ENCODE measurements around the gene ENTPD8.
"Not testable (repeated sequence)": the region's sequence is repeated elsewhere in the genome, so short reads cannot be mapped to it uniquely, and the experiment has no call there.

Gene ENTPD8

DNA sequence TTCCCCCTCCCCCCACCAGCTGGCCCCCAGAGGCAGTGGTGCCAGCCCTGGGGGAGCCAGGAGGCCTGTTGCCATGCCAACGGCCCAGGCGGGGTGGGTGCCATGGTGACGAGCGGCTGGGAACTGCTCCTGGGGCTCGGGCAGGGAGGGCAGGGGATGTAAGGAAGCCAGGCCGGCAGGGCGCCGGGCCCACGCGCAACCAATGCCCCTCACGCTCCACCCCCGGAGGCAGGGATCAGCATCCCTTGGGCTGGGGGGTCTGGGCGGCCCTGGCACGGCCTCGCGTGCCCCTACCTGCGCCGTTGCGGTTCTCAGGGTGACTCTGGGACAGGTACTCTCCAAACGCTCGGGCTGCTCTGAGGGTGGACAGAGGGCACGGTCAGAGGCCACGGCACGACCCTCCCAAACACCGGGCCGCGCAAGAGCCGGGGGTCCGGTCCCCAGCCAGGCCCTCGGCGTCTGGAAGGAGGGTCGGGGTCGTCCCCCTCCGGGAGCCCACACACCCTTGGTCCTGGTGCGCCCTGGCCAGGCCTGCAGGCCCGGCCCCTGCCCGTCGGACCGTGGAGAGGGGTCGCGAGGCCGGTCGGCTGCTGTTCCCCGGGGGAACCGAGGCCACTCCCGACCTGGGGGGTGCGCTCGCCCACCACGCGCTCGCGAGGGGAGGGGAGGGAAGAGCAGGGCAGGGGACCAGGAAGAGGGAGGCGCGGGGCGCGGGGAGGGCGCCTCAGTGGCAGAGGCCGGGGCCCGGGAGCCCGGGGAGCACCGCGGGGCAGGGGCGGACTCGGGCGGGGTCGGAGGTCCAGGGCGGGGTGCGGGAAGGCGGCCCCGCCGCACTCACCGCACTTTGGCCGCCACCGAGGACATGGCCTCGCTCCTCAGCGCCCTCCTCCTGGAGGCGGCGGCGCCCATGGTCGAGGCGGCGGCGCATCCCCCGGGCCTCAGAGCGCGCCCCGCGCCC, 17.3 kb upstream of the ENTPD8 start:
- DNase-seq (ENCODE audit: low read depth in 2 of 2), result no peak

DNA sequence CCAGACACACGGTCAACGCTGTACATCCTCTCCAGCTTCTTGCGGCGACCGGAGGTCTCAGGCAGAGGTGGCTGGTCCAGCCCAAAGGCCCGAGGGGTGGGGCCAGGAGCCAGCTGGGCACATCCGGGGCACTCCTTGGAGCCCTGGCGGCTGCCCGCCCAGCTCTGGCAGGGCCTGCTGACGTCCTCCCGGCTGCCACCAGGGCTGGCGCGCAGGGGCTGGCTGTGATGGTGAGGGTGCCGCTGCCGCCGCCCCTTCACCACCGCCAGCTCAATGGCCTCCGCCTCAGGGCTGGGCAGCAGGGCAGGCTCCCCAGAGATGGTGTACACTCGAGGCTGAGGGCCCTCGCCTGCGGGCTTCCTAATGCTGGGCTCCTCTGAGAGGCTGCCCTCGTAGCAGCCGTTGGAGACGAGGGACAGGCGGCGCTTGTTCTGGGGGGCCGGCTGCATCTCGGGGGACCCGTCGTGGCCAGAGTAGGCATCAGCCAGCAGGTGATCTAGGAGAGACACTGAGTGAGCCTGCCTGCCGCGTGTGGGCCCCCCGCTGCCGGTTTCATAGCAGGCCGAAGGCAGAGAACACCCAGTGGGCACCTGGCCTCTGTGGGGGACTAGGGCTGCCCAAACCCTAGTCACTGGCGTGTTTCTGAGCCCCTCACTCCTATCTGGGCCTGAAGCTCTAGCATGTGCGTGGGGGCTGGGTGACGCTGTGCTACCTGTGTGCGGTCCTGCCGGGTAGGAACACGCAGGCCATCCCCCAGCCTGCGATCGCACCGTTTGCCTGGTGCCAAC, 16.4 kb upstream of the ENTPD8 start:
- DNase-seq (ENCODE audit: low read depth in 2 of 2), result no peak

DNA sequence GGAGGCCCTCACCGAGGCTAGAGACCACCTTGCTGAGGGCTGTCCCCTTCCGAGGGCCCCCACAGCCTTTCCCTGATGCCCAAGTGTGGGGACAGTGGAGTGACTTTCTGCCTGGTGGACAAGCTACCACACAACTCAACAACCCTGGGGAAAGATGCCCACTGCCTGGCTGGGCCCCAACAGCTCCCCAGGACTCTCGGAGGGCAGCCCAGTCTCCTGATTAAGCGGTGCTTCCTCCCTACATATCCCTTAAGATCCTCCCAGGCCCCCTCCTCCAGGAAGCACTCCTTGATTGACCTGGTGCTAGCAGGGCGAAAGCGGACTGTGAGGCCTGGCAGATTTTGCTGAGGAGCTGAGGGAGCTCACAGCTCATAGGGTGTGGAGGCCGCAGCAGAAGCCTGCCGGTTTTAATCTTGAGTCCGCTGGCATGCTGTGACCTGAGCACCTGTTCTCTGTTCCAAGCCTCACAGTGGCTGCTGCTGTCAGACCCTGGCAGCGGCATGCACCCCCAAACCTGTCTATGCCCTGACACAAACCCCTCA, 15.8 kb upstream of the ENTPD8 start:
- no peak for DNase-seq (ENCODE audit: low read depth in 2 of 2)

DNA sequence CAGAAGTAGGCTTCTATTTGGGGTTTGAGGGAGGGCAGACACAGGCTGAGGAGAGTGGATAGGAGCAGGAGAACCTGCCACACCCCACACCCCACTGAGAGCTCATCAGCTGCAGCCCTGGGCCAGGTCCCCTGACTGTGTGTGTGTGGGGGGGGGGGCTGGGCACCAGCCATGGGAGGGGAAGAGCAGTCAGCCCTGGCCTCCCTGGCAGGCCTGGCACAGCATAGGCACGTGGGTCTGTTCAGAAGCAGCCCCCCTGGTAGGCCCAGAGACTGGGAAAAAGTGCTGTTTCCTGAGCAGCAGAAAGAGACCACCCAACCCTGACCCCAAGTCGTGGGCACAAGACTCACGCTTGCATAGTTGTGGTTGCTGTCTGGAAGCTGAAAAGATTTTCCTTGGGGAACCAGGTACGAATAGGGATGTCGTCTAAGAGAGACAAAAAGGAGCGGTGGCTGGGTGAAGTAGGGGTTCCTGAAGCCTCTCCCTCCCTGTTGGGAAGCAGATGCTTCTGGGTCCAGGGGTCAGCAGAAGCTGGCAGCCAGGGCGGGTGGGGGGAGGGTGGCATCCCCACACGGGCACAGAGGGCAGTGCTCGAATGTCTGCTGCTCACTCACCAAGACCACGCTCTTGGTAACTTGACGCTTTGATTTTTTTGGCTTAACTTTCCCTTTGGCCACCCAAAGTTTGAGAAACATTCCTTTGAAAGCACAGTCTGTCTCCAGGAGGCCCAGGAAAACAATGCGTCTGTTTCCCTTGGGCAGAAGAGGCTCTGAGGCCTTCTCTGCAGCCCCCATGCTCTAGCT, 15.1 kb upstream of the ENTPD8 start:
- DNase-seq (ENCODE audit: low read depth in 2 of 2), result no peak

DNA sequence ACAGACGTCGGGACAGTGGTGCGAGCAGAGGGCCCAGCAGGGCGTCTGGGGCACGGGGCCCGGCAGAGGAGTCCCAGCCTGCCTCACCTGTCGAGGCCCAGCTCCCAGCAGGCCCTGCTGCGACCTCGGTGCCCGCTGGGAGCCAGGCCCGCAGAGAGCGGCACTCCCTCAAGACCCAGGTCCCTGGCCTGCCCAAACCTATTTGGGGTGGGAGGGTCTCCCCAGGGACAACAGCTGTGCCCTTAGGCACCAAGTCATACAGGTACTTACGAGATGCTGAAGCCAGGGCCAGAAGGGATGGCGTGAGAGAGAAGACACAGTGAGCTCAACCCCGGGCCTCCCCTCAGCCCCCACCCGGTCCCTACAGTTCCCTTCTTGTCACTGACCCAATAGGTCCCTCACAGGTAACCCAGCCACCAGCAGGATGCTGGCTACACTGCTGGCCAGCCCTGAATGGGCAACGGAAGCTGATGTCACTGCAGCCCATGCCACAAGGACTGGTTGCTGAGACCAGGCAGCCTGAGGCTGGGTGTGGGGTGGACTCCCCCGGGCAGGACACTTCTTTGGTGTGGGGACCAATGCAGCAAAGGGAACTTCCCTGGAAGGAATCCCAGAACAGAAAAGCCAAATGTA, 14.3 kb upstream of the ENTPD8 start:
- DNase-seq (ENCODE audit: low read depth in 2 of 2), result no peak

DNA sequence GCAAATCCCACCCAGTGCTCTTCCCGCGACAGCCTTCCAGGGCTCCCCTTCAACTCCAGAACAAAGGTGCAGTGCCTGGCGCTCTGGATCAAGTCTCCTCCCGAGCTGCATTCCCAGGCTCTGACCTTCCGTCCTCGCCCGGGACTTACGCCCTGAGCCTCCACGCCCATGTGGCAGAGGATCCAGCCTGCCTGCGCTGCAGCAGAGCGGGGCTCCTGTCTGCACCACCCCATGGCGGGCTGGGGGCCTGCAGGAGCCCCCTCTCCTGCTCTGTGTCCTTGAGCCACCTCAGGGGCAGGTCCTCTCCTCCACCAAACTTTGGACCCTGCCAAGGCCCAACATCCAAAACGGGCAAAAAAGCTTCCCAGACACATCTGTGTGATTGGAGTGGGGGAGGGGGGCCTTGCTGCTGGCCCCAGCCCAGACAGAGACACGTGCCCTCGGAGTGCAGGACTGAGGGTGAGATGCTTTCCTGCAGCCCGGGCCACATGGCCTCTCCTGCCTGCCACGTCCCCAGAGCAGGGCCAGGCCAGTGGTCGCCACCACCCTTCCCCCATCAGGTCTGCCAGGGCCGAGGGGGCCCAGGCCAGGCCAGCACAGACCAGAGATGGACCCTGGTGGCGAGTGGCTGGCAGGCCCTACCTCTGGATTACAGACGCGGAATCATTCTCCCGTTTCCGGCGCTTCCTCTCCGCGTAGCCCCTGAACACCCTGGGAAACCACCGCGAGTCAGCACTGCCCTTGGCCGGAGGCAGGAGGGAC, 13.6 kb upstream of the ENTPD8 start:
- no peak for DNase-seq (ENCODE audit: low read depth in 2 of 2)

DNA sequence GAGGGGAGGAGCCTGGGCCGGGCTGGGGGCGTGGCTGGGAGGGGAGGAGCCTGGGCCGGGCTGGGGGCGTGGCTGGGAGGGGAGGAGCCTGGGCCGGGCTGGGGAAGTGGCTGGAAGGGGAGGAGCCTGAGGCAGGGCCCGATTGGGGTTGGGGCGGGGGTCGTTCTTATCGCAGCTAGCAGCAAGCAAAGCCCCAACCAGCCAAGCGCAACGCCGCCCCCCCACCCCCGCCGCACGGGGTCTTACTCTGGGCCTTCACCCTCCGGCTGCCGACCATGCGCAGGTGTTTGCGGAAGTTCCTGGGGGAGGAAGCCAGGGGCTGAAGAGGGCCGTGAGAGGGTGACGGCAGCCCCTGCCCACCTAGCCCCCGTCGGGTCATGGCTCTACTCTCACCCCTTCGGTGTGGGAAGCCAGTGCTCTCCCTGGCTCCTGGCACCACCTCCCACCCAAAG, 13.0 kb upstream of the ENTPD8 start:
- peak in 1 of 2 donors; percentile 22 for DNase-seq (ENCODE audit: low read depth in 2 of 2)

DNA sequence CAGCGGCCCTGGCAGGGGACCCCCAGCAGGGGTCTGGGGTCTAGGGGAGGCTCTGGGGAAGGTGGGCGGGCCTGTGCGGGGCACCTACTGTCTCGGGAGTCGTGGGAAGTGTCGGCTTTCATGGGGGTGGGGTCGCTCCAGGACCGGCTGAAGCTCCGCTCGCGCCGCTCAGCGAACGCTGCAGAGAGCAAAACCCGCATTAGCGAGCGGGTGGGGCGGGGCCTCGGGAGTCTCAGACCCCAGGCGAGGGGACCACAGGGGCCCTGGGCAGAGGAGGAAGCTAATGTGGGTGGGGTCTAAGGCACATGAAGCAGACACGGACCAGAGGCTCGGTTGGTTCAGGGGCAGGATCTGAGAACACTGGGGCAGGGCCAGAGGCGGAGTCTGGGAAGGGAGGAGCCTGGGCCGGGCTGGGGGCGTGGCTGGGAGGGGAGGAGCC, 12.5 kb upstream of the ENTPD8 start:
- DNase-seq (ENCODE audit: low read depth in 2 of 2), result peak in 1 of 2 donors; percentile 30

DNA sequence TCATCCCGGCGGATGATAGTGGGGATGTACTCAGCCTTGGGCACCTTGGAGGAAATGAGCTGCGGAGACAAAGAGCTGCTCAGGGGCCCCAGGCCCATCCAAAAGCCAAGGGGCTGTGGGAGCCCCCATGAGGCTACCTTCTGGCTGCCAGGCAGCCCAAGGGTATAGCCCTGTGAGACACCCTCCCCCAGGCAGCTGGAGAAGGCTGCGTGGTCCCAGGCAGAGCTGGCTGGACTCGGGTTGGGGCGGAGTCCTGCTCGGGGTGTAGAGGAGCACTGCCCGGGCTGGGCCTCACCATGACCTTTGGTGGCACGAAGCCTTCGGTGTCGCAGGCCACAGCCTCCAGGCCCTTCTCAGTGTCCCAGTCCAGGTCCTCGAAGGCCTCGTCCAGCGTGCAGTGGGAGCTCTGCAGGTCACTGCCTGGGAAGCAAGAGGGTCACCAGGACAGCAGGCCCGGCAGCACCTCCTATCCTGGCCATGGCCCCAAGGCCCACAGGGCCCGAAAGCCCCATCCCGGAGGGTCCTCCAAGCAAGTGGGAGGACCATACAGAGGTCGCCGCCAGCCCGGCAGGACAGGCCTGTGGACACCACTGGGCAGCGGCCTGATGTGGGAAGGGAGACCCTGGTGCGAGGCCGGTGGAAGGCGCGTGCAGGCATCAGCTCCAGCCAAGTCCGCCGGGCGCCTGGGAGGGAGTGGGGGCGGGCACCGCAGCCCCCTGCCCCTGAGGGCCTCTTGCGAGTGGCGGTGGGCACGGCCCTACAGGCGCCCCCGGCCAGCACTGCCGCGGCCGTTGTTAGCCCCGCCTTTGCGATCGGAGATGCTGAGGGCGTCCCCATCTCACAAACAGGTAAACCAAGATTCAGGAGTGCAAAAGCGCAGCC, 11.8 kb upstream of the ENTPD8 start:
- no peak for DNase-seq (ENCODE audit: low read depth in 2 of 2)

DNA sequence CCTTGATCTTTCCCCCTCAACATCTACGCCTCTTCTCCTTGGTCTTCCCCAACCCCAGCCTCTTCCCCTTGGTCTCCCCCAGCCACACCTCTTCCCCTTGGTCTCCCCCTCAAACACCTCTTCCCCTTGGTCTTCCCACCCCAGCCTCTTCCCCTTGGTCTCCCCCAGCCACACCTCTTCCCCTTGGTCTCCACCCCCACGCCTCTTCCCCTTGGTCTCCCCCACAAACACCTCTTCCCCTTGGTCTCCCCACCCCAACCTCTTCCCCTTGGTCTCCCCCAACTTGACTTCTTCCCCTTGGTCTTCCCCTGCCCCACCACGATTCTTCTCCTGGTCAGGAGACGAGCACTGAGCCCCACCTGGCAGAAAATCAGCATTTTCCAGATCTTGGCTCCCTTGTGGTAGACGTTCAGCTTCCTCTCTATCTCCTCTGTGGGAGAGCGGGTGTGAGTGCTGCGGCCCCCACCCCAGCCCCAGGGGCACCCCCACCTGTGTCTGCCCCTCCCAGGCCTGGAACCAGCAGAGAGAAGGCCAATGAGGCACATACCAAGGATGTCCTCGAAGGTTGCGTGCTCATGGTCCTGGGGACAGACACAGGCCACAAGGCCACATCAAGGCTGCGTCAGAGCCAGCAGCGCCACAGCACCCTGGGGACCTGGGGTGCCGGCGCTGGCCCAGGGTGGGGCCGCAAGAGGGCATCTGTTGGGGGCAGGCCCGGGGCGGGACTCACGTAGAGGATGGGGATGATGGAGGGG, 11.0 kb upstream of the ENTPD8 start:
- DNase-seq (ENCODE audit: low read depth in 2 of 2), result no peak

DNA sequence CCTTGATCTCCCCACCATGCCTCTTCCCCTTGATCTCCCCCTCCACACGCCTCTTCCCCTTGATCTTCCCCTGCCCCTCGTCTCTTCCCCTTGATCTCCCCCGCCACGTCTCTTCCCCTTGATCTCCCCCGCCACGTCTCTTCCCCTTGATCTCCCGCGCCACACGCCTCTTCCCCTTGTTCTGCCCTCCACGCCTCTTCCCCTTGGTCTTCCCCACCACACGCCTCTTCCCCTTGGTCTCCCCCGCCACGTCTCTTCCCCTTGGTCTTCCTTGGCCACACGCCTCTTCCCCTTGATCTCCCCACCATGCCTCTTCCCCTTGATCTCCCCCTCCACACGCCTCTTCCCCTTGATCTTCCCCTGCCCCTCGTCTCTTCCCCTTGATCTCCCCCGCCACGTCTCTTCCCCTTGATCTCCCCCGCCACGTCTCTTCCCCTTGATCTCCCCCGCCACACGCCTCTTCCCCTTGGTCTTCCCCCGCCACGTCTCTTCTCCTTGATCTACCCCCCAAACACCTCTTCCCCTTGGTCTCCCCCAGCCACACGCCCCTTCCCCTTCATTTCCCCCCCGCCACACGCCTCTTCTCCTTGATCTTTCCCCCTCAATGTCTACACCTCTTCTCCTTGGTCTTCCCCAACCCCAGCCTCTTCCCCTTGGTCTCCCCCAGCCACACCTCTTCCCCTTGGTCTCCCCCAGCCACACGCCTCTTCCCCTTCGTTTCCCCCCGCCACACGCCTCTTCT, 10.3 kb upstream of the ENTPD8 start:
- not testable (repeated sequence) for DNase-seq (ENCODE audit: low read depth in 2 of 2)

DNA sequence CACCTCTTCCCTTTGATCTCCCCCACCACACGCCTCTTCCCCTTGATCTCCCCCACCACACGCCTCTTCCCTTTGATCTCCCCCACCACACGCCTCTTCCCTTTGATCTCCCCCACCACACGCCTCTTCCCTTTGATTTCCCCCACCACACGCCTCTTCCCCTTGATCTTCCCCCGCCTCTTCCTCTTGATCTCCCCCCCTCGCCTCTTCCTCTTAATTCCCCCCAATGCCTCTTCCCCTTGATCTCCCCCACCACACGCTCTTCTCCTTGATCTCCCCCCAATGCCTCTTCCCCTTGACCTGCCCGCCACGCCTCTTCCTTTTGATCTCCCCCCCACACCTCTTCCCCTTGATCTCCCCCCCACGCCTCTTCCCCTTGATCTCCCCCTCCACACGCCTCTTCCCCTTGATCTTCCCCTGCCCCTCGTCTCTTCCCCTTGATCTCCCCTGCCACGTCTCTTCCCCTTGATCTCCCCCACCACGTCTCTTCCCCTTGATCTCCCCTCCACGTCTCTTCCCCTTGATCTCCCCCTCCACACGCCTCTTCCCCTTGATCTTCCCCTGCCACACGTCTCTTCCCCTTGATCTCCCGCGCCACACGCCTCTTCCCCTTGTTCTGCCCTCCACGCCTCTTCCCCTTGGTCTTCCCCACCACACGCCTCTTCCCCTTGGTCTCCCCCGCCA, 9.5 kb upstream of the ENTPD8 start:
- DNase-seq (ENCODE audit: low read depth in 2 of 2), result not testable (repeated sequence)

DNA sequence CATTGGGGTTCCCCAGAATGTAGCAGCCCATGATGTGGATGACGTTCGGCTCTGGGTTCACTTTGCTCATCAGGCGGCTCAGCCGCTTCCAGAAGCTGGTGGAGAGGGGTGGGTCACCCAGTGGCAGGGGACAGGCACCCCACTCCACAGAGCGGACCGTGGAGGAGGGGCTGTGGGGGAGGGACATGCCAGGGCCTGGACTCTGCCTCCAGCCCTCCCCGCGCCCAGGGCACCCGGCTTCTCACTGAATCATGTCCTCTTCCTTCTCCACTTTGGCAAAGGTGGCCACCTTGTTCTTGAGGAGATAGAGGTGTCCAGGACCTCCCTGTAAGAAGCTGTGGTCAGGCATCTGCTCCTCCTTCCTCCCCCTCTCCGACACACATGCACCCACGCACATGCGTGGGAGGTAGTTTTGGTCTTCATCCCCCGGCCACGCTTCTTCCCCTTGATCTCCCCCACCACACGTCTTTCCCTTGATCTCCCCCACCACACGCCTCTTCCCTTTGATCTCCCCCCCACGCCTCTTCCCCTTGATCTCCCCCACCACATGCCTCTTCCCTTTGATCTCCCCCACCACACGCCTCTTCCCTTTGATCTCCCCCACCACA, 8.9 kb upstream of the ENTPD8 start:
- DNase-seq (ENCODE audit: low read depth in 2 of 2), result peak in 1 of 2 donors; percentile 24

DNA sequence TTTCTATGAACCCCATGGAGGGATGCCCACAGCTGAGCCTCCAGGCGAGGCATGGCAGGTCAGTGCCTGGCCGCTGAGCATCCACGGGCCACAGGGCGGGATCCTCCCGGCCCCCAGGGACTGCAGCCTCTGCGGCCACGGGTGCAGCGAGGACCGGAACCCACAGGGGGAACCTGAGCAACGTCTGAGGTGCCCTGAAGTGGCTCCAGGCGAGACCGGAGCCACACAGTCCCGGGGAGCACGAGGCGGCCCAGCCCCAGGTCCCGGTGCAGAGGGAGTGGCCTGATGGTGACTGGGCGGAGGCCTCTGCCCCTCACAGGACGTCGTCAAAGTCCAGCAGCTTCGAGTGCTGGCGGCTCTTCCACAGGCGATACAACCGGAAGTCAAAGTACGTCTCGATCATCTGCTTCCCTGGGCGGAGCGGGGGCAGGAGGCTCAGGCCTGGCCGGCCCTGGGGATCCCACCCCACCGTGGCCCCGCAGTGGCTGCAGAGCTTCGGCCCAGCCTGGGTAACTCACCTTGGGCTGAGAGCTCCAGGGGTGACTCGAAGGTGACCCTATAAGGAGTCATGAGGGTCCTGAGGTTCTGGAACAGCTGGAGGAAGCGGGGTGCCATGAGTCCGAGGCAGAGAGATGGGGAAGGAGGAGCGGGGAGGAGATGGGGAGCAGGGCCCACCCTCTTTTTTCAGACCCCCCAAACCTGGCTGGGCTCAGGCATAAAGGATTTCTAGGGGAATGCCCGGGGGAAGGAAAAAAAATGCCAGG, 8.1 kb upstream of the ENTPD8 start:
- no peak for DNase-seq (ENCODE audit: low read depth in 2 of 2)

DNA sequence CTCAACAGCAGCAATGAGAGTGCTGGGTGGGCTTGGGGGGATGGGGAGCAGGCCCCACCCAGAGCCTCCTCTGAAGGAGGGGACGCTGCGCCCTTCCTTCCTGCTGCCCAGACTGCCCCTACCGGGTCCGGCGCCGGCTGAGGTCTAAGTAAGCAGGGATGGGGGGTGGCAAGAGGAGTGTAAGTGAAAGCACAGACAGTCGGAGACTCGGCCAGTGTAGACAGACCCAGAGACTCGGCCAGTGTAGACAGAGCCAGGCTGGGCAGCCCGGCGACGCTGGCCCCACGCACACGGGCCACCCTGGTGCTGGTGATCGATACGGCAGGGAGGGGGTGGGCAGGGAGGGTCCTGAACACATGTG, 7.4 kb upstream of the ENTPD8 start:
- DNase-seq (ENCODE audit: low read depth in 2 of 2), result no peak

Measured in stimulated activated CD8-positive, alpha-beta memory T cell treated with anti-CD3 and anti-CD28 coated beads, Interleukin-15, amount 100 ng/mL, for 48 hours (primary cell).